A673 (cell line): ENCODE measurements around the gene PHACTR4.

Source experiments
- EZH2 ChIP-seq: fragments of 200-600 bp; sonication (generic); IDR thresholded peaks from 2 replicates; pipeline ENCODE4 v1.6.1; 2017; ENCODE audit warnings: borderline replicate concordance, low read depth, mild to moderate bottlenecking, mixed read lengths, antibody characterized with exemption, low read length; ENCODE audit not compliant: poor library complexity, severe bottlenecking
- TF ChIP-seq, protein P1 (sequence below): fragments of 300-800, 200-600 bp; sonication (generic); conservative IDR thresholded peaks from 2 replicates; pipeline ENCODE4 v1.5.1; 2017; ENCODE audit warnings: low read depth, mild to moderate bottlenecking, antibody characterized with exemption, low read length, moderate library complexity, mixed read lengths

DNA sequence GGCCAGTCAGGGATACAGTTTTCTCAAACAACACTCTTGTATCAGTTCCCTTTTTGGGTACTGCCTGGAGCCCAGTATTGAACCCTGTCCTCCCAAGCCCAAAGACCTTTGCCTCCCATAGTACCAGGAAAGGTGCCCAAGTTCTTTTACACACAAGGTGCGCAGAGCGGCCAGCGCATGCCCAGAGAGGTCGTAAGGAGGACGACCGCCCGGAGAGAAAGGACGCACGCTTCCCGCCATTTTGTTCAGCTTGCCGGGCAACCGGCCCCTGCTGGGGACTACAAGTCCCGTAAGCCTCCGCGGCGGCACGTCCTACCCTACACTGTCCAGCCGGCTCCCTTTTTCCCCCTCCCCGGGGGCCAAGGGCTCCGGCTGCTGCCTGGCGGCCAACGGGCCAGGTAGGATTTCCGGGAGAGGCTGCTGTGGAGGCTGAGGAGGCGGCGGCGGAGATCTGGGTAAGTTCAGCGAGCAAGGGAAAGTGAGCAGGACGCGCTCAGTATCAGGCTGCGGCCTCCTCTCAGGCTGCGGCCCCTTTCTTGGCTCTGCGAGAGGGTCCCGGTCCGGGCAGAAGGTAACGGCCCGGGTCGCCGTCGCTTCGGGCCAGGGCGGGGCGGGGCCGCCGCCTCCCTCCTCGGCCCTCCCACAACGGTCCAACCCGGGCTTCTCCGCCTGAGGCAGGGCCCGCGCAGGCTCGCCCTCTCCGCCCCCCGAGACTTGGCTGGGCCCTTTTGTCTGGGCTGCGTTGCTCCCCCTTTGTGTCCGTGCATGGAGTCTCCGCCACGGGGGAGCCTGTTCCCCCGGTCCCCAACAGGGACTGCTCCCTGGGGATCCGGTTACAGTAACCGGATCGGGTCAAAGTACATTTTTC, at the start of gene PHACTR4:
- TF ChIP-seq EZH2: no peak
- TF ChIP-seq, protein P1, sequence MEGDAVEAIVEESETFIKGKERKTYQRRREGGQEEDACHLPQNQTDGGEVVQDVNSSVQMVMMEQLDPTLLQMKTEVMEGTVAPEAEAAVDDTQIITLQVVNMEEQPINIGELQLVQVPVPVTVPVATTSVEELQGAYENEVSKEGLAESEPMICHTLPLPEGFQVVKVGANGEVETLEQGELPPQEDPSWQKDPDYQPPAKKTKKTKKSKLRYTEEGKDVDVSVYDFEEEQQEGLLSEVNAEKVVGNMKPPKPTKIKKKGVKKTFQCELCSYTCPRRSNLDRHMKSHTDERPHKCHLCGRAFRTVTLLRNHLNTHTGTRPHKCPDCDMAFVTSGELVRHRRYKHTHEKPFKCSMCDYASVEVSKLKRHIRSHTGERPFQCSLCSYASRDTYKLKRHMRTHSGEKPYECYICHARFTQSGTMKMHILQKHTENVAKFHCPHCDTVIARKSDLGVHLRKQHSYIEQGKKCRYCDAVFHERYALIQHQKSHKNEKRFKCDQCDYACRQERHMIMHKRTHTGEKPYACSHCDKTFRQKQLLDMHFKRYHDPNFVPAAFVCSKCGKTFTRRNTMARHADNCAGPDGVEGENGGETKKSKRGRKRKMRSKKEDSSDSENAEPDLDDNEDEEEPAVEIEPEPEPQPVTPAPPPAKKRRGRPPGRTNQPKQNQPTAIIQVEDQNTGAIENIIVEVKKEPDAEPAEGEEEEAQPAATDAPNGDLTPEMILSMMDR: no peak
